Endodermal cell (in vitro differentiated cells): ENCODE data around the gene TMEM38A. TPM values are rescaled to one million over a fixed set of nuclear protein-coding genes. Genes with fewer than 3 reads are reported as not detected.

Experiments
- DNase-seq: peaks from one replicate; pipeline ENCODE4 v3.0.0-alpha.2; 2017
- H3K27ac ChIP-seq: 2 replicates; pipeline ENCODE4 v1.5.1; 2013; ENCODE audit warnings: mild to moderate bottlenecking, low read depth, low read length, moderate library complexity
- H3K27me3 ChIP-seq: 2 replicates; pipeline ENCODE4 v1.6.1; 2013; ENCODE audit warnings: mild to moderate bottlenecking, low read length, moderate library complexity; ENCODE audit not compliant: insufficient read depth, control insufficient read depth, poor library complexity, severe bottlenecking
- H3K36me3 ChIP-seq: 2 replicates; pipeline ENCODE4 v1.7.0; 2013; ENCODE audit warnings: mild to moderate bottlenecking, low read length, moderate library complexity; ENCODE audit not compliant: control insufficient read depth, insufficient read depth
- H3K4me1 ChIP-seq: one replicate; pipeline ENCODE4 v1.7.0; 2013; ENCODE audit warnings: low read length; ENCODE audit not compliant: control insufficient read depth, insufficient read depth
- H3K4me3 ChIP-seq: 2 replicates; pipeline ENCODE4 v1.5.1; 2013; ENCODE audit warnings: mild to moderate bottlenecking, low read length, moderate library complexity
- H3K9ac ChIP-seq: 2 replicates; pipeline ENCODE4 v1.6.1; 2013; ENCODE audit warnings: mild to moderate bottlenecking, low read length, moderate library complexity; ENCODE audit not compliant: poor library complexity, severe bottlenecking; ENCODE audit errors: extremely low read depth
- H3K9me3 ChIP-seq: 2 replicates; pipeline ENCODE4 v1.6.1; 2013; ENCODE audit warnings: mild to moderate bottlenecking, low read length, moderate library complexity; ENCODE audit not compliant: control insufficient read depth
- H3K27ac Mint-ChIP-seq: 2 replicates; pipeline ENCODE4 v1.8.0; 2020; ENCODE audit warnings: mixed read lengths
- H3K27me3 Mint-ChIP-seq: 2 replicates; pipeline ENCODE4 v1.8.0; 2021; ENCODE audit warnings: mild to moderate bottlenecking, mixed read lengths; ENCODE audit not compliant: insufficient read depth
- H3K36me3 Mint-ChIP-seq: 2 replicates; pipeline ENCODE4 v1.8.0; 2020; ENCODE audit warnings: low read depth, mixed read lengths
- H3K4me1 Mint-ChIP-seq: 2 replicates; pipeline ENCODE4 v1.8.0; 2020; ENCODE audit warnings: mixed read lengths
- H3K4me3 Mint-ChIP-seq: 2 replicates; pipeline ENCODE4 v1.8.0; 2020; ENCODE audit warnings: mild to moderate bottlenecking, moderate library complexity, mixed read lengths
- H3K9me3 Mint-ChIP-seq: 2 replicates; pipeline ENCODE4 v1.8.0; 2020; ENCODE audit warnings: mild to moderate bottlenecking, mixed read lengths
- WGBS, 2 experiments: methylation state at CpG; one replicate each; pipeline versions ENCODE4 v1.1.5 to v1.1.7; 2013; ENCODE audit warnings: missing lambda C conversion rate in 2 of 2, mixed read lengths in 1 of 2; ENCODE audit not compliant: insufficient coverage in 1 of 2, insufficient read length in 1 of 2; 5-methylcytosine and 5-hydroxymethylcytosine counted together
- total RNA-seq, 2 donors: library from RNA; stranded (reverse); fragmentation: NEBNext Ultra II Directional in 1 of 2; extraction: Animal tissue kit (Norgen Biotek cat#: 25700) in 1 of 2; gene quantifications; 2 replicates in 1 of 2; 3 replicates in 1 of 2; pipeline ENCODE4 v1.2.1, GENCODE V29; 2021
- TF ChIP-seq, protein P1 (sequence below): fragments of 200-600 bp; sonication (generic); conservative IDR thresholded peaks from 2 replicates; pipeline ENCODE4 v1.5.0; 2021; ENCODE audit warnings: antibody characterized with exemption, mild to moderate bottlenecking

TMEM38A gene
- total RNA-seq, 2 donors from 2014 or later = 5.1 to 6.8 TPM

DNA sequence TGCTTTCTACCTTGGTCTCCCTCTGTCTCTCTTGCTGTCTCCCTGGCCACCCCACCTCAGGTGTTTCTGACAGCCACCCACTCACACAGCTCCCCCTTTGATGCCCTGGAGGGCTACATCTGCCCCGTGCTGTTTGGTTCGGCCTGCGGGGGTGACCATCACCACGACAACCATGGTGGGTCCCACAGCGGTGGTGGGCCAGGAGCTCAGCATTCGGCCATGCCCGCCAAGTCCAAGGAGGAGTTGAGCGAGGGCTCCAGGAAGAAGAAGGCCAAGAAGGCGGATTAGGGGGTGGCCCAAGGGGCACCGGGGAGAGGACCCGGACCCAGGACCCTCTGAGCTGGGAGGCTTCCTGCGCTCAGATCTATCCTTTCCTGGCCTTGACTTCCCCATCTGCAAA lies 27.1 kb downstream of the TMEM38A start:
- H3K36me3 ChIP-seq = no peaks in the 10 kb centered on the region
- no peaks in the 10 kb centered on the region for H3K36me3 Mint-ChIP-seq
- peaks cover 2% of the 10 kb centered on the region for H3K9me3 Mint-ChIP-seq

DNA sequence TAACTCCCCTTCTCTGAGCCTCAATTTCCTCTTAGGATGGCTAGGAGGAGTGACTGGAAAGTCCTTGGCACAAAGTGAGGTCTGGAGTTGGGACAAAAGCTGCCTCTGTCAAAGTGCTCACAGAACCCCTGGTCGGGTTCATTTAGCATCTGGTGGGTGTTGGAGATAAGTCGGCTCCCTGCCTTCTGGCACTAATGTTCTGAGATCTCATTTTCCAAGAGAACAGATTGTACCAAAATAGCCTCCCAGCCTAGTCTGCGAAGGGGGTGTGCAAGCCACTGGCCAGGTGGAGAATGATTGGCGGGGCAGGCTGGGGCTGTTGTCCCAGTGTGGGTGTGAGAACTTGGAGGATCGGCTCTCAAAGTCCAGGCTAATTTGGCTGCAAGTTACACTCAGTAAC lies 38.0 kb downstream of the TMEM38A start:
- 80 to 85% methylated on average over 1 to 4 of the region's 5 CpGs for WGBS, 2 experiments
- H3K9ac ChIP-seq = no peak overlapping the region
- no peak overlapping the region for H3K27ac Mint-ChIP-seq
- H3K4me3 Mint-ChIP-seq = no peak overlapping the region
- H3K4me1 ChIP-seq = no peaks in the 10 kb centered on the region
- no peak for DNase-seq
- no peaks in the 10 kb centered on the region for H3K4me1 Mint-ChIP-seq
- H3K4me3 ChIP-seq = no peak overlapping the region
- TF ChIP-seq, protein P1, sequence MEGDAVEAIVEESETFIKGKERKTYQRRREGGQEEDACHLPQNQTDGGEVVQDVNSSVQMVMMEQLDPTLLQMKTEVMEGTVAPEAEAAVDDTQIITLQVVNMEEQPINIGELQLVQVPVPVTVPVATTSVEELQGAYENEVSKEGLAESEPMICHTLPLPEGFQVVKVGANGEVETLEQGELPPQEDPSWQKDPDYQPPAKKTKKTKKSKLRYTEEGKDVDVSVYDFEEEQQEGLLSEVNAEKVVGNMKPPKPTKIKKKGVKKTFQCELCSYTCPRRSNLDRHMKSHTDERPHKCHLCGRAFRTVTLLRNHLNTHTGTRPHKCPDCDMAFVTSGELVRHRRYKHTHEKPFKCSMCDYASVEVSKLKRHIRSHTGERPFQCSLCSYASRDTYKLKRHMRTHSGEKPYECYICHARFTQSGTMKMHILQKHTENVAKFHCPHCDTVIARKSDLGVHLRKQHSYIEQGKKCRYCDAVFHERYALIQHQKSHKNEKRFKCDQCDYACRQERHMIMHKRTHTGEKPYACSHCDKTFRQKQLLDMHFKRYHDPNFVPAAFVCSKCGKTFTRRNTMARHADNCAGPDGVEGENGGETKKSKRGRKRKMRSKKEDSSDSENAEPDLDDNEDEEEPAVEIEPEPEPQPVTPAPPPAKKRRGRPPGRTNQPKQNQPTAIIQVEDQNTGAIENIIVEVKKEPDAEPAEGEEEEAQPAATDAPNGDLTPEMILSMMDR = no peak
- no peaks in the 10 kb centered on the region for H3K9me3 Mint-ChIP-seq
- H3K27me3 ChIP-seq = no peaks in the 10 kb centered on the region
- no peaks in the 10 kb centered on the region for H3K36me3 Mint-ChIP-seq
- no peaks in the 10 kb centered on the region for H3K36me3 ChIP-seq
- H3K9me3 ChIP-seq = no peaks in the 10 kb centered on the region
- H3K27ac ChIP-seq = no peak overlapping the region
- peaks cover 3% of the 10 kb centered on the region for H3K27me3 Mint-ChIP-seq

More for the DNA sequence above, 27.1 kb downstream of the TMEM38A start:
- DNase-seq = no peak
- Mint-ChIP-seq H3K4me3 (no peak overlapping the region), H3K27ac (no peak overlapping the region), H3K4me1 (no peaks in the 10 kb centered on the region), H3K27me3 (no peaks in the 10 kb centered on the region)
- Histone ChIP-seq H3K9ac (no peak overlapping the region), H3K4me3 (no peak overlapping the region), H3K27me3 (no peaks in the 10 kb centered on the region), H3K4me1 (no peaks in the 10 kb centered on the region), H3K9me3 (no peaks in the 10 kb centered on the region), H3K27ac (no peak overlapping the region)
- TF ChIP-seq, protein P1 = no peak
- WGBS, 2 experiments = 91 to 96% methylated on average over 4 to 12 of the region's 12 CpGs

DNA sequence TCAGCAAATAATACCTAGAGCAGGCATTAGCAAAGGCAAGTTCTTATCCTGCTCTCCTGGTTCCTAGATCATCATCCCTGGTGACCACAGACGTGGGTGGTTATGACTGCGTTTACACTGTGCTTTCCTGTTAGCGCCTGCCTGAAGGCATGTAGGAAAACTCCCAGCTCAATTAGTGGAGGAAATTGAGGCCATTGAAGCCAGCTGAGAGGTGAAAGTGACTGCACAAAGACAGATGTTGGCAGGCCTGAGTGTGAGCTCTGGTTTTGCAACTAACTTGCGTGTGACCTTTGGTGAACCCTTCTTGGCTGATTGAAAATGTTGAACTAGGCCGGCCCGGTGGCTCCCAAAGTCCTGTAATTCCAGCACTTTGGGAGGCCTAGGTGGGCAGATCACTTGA lies 41.2 kb downstream of the TMEM38A start:
- Histone ChIP-seq H3K4me1 (no peaks in the 10 kb centered on the region), H3K4me3 (no peak overlapping the region), H3K27me3 (no peaks in the 10 kb centered on the region), H3K9ac (no peak overlapping the region), H3K27ac (no peak overlapping the region), H3K36me3 (no peaks in the 10 kb centered on the region), H3K9me3 (no peaks in the 10 kb centered on the region)
- Mint-ChIP-seq H3K9me3 (no peaks in the 10 kb centered on the region), H3K4me1 (no peaks in the 10 kb centered on the region), H3K36me3 (no peaks in the 10 kb centered on the region), H3K4me3 (no peak overlapping the region), H3K27me3 (peaks cover 3% of the 10 kb centered on the region), H3K27ac (no peak overlapping the region)
- WGBS, 2 experiments = 81 to 92% methylated on average over 3 to 6 of the region's 6 CpGs
- no peak for DNase-seq
- TF ChIP-seq, protein P1 = no peak
